ENCODE results near the gene EML5.

The EML5 gene

DNA sequence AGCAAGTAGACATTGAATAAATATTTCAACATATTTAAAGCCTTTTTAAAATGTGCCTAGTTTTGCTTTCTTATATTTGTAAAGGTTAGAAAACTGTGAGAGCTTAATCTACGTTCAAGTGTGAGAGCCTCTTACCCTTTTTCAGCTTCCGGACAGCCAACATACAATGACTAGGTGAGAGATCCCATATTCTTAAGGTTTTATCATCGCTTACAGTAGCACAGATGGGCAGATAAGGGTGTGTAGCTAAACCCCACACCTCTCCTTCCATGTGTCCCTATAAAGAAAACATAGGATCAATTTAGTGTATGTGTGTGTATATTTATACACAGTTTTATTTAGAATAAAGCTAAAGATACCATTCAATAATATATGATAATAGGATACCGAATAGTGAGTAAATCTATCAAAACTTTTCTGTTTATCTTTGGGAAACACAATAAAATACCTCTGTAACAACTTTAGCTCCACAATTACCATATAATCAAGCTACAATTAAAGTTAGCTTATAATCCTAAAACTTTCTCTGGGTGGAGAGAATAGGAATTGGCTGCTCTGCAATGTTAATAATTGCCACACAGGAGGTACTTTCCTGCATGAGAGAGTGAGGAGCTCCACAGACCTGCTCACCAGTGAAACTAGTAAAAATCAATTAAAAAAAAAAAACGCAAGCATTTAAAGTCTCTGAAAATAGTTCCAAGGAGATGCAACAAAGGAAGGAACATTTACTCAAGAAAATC lies 110.8 kb downstream of the EML5 start:
- no peak for DNase-seq (ENCODE audit: low read depth in 2 of 2)
- TF ChIP-seq, protein P1, sequence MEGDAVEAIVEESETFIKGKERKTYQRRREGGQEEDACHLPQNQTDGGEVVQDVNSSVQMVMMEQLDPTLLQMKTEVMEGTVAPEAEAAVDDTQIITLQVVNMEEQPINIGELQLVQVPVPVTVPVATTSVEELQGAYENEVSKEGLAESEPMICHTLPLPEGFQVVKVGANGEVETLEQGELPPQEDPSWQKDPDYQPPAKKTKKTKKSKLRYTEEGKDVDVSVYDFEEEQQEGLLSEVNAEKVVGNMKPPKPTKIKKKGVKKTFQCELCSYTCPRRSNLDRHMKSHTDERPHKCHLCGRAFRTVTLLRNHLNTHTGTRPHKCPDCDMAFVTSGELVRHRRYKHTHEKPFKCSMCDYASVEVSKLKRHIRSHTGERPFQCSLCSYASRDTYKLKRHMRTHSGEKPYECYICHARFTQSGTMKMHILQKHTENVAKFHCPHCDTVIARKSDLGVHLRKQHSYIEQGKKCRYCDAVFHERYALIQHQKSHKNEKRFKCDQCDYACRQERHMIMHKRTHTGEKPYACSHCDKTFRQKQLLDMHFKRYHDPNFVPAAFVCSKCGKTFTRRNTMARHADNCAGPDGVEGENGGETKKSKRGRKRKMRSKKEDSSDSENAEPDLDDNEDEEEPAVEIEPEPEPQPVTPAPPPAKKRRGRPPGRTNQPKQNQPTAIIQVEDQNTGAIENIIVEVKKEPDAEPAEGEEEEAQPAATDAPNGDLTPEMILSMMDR (IDR thresholded peaks at IDR 0.05; ENCODE audit: low read depth, low read length) = no peak
- no peak overlapping the region for H3K4me3 ChIP-seq (replicated peaks in 1 of 2; ENCODE audit: low read depth in 2 of 2, low read length in 2 of 2)

DNA sequence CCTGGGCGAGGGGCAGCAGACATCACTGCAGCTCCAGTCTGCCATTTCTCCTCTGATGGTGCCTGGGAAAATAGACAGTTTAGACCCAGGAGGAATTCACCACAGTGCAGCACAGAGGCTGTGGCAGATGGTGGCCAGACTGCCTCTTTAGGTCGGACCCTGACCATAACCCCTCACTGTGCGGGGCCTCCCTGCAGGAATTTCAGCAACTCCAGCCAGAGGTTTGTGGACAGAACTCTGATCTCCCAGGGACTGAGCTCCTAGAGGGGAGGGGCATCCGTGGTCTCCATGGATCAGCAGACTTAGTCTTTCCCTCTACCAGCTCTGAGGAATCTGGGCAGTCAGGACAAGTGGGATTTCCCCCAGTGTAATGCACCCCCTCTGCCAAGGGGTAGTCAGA lies 123.4 kb downstream of the EML5 start:
- DNase-seq (ENCODE audit: low read depth in 2 of 2) = no peak
- H3K4me3 ChIP-seq (replicated peaks in 1 of 2; ENCODE audit: low read depth in 2 of 2, low read length in 2 of 2) = no peak overlapping the region

DNA sequence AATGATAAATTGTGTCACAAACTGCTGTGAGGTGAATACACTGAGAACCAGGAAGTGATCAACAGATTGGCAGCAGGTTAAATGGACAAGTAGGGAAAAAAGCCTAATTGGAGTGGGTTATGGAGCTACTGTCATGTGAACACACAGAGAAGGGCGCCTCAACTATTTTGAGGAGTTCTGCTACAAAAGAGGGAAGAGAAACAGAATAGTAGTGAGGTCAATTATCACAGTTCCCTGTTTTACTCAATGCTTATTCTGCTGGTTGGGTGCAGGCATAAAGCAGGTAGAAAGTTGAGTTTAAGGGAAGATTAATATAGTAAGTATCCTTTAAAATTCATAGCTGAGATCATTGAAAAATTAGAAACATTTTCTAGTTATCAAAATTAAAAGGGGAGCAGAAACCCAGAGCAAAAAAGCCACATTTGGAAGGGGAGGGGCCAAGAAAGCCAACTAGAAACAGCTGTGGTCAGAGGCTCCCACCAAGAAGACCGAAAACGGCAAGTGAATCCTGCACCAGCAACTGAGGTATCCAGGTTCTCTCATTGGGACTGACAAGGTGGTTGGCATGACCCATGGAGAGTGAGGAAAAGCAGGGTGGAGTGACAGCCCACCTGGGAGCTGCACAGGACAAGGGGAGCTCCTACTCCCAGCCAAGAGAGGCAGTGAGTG lies 124.2 kb downstream of the EML5 start:
- H3K4me3 ChIP-seq (replicated peaks in 1 of 2; ENCODE audit: low read depth in 2 of 2, low read length in 2 of 2) = no peak overlapping the region
- TF ChIP-seq, protein P1 (IDR thresholded peaks at IDR 0.05; ENCODE audit: low read depth, low read length) = no peak
- no peak for DNase-seq (ENCODE audit: low read depth in 2 of 2)

More for the DNA sequence above, 123.4 kb downstream of the EML5 start:
- TF ChIP-seq, protein P1 (IDR thresholded peaks at IDR 0.05; ENCODE audit: low read depth, low read length) = no peak

DNA sequence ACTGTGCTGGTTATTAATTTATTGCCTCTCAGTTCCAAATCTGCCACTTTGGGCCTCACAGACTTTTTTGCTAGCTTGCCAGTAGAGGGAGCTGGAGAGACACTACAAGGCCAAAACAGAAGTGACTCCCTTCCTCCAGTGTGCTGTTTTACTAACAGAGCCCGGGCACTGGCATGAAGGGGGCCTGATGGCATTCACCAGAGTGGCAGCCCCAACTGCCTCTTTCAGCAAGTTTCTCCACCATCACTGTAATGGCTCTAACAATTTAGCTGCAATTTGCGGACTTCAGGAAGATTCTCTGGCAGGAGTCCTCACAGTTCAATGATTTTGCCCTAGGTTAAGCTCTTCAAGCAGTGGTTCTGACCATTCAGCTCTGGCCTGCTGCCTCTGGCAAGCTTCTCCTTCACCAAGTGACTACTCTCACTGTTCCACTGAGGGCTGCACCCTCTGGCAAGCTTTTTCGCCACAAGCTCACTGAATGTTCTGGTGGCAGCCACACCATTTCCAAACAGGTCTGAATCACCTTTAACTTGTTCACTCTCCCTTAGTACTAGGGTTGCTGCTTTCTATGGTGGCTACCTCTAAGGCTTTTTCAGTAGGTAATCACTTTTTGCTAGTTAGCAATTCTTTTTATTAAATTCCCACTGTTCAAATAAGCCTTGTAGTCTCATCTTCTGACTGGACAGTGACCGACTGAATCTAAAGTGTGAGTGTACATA lies 125.0 kb downstream of the EML5 start:
- no peak overlapping the region for H3K4me3 ChIP-seq (replicated peaks in 1 of 2; ENCODE audit: low read depth in 2 of 2, low read length in 2 of 2)
- DNase-seq (ENCODE audit: low read depth in 2 of 2) = peak; percentile 84 to 85
- TF ChIP-seq, protein P1 (IDR thresholded peaks at IDR 0.05; ENCODE audit: low read depth, low read length) = peak; percentile 89

DNA sequence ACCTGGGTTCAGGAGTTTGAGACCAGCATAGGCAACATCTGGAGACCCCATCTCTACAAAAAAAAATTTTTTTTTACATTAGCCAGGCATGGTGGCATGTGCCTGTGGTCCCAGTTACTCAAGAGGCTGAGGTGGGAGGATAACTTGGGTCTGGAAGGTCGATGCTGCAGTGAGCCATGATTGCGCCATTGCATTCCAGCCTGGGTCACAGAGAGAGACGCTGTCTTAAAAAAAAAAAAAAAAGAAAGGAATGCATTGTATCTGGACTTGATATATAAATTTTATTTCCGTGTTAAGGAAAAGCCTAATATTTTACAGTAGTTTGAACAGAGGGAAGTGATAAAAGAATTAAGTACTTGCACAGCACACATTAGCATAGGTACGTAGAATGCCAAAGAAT lies 132.7 kb downstream of the EML5 start:
- no peak overlapping the region for H3K4me3 ChIP-seq (replicated peaks in 1 of 2; ENCODE audit: low read depth in 2 of 2, low read length in 2 of 2)
- TF ChIP-seq, protein P1 (IDR thresholded peaks at IDR 0.05; ENCODE audit: low read depth, low read length) = no peak
- peak; percentile 60 for DNase-seq (ENCODE audit: low read depth in 2 of 2)

DNA sequence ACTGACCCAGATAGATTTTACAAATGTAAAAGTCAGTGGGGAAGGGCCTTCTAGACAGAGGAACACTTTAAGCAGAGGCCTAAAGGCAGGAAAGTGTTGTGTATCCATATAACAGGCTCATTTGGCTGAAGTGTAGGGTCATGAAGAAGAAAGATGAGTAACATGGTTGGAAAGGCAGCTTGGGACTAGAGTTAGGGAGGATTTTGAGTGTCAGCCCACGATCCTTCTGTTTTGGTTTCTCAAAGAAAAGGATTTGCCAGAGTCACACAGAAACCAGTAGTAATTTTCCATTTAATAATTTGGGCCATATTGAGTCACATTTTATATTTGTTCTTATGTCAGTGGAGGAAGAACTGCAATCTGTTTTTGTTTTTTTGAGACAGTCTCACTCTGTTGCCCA lies 153.5 kb downstream of the EML5 start:
- DNase-seq (ENCODE audit: low read depth in 2 of 2) = no peak
- no peak overlapping the region for H3K4me3 ChIP-seq (replicated peaks in 1 of 2; ENCODE audit: low read depth in 2 of 2, low read length in 2 of 2)
- TF ChIP-seq, protein P1 (IDR thresholded peaks at IDR 0.05; ENCODE audit: low read depth, low read length) = no peak
